PC-3 (cell line): ENCODE results near the gene RNU5D-1. TPM values are rescaled to one million over a fixed set of nuclear protein-coding genes. Genes with fewer than 3 reads are reported as not detected.

Experiments used
- ATAC-seq: fragments of 200-7000 bp; cut with Tn5 transposase; 2 replicates; pipeline ENCODE4 v1.9.1; 2020; ENCODE audit warnings: mild to moderate bottlenecking, moderate library complexity
- BruUV-seq: library from RNA; stranded (reverse); fragments of 400-500 nt; replicated peaks from 2 replicates; lab custom pipeline; 2021; lab: Mats Ljungman, UMichigan
- CTCF ChIA-PET: fragments of 300-600 bp; sonication (Branson Sonifier 250); formaldehyde crosslinking; loops from one replicate; lab custom pipeline; 2022; ENCODE audit warnings: antibody characterized with exemption; lab: Charles Lee
- POLR2A ChIA-PET: fragments of 300-600 bp; sonication (Branson Sonifier 250); formaldehyde crosslinking; loops from one replicate; lab custom pipeline; 2022; ENCODE audit warnings: antibody characterized with exemption; ENCODE audit not compliant: unreplicated experiment; lab: Charles Lee
- DNase-seq: peaks from one replicate; pipeline ENCODE4 v3.0.0-alpha.2; 2015
- H2AFZ ChIP-seq: fragments of 300-600 bp; sonication (generic); 2 replicates; pipeline ENCODE4 v1.6.0; 2016; ENCODE audit warnings: antibody characterized with exemption, low read length
- H3F3A ChIP-seq: fragments of 300-600 bp; sonication (generic); one replicate; pipeline ENCODE4 v1.6.0; 2017; ENCODE audit warnings: antibody characterized with exemption, low read length, control low read depth, mild to moderate bottlenecking; ENCODE audit not compliant: unreplicated experiment
- H3K27ac ChIP-seq: fragments of 300-600 bp; sonication (generic); 2 replicates; pipeline ENCODE4 v1.5.1; 2016; ENCODE audit warnings: mild to moderate bottlenecking, low read length
- H3K27me3 ChIP-seq: fragments of 300-600 bp; sonication (generic); 2 replicates; pipeline ENCODE4 v1.6.1; 2016; ENCODE audit warnings: low read length, mixed read lengths
- H3K36me3 ChIP-seq: fragments of 300-600 bp; sonication (generic); 2 replicates; pipeline ENCODE4 v1.6.1; 2016; ENCODE audit warnings: low read depth, mixed run types, low read length, mixed read lengths
- H3K4me1 ChIP-seq: fragments of 300-600 bp; sonication (generic); 2 replicates; pipeline ENCODE4 v1.5.1; 2016; ENCODE audit warnings: low read length; ENCODE audit not compliant: insufficient read depth
- H3K4me2 ChIP-seq: fragments of 300-600 bp; sonication (generic); 2 replicates; pipeline ENCODE4 v1.6.0; 2016; ENCODE audit warnings: low read length
- H3K4me3 ChIP-seq: fragments of 300-600 bp; sonication (generic); 2 replicates; pipeline ENCODE4 v1.5.1; 2016; ENCODE audit warnings: mild to moderate bottlenecking, low read length, mixed read lengths
- H3K79me2 ChIP-seq: fragments of 300-600 bp; sonication (generic); 2 replicates; pipeline ENCODE4 v1.6.1; 2017; ENCODE audit warnings: low read length, mixed read lengths
- H3K9ac ChIP-seq: fragments of 300-600 bp; sonication (generic); 2 replicates; pipeline ENCODE4 v1.6.0; 2016; ENCODE audit warnings: mild to moderate bottlenecking, low read length
- H3K9me2 ChIP-seq: fragments of 300-600 bp; sonication (generic); replicated peaks from 2 replicates; pipeline ENCODE4 v1.6.1; 2016; ENCODE audit warnings: mixed run types, low read length, mixed read lengths
- H3K9me3 ChIP-seq: fragments of 300-600 bp; sonication (generic); 2 replicates; pipeline ENCODE4 v1.6.1; 2016; ENCODE audit warnings: low read length, mixed read lengths
- H4K20me1 ChIP-seq: fragments of 300-600 bp; sonication (generic); 2 replicates; pipeline ENCODE4 v1.6.1; 2016; ENCODE audit warnings: low read length, mixed read lengths
- CTCF ChIP-seq: fragments of 300-600 bp; sonication (generic); conservative IDR thresholded peaks from 2 replicates; pipeline ENCODE4 v1.5.1; 2017; ENCODE audit warnings: antibody characterized with exemption, low read depth, mild to moderate bottlenecking, low read length
- EZH2 ChIP-seq: fragments of 300-600 bp; sonication (generic); IDR thresholded peaks from one replicate; pipeline ENCODE4 v1.6.1; 2017; ENCODE audit warnings: antibody characterized with exemption, mild to moderate bottlenecking, low read length; ENCODE audit not compliant: unreplicated experiment
- EZH2phosphoT487 ChIP-seq: fragments of 300-600 bp; sonication (generic); IDR thresholded peaks from 2 replicates; pipeline ENCODE4 v1.6.1; 2018; ENCODE audit warnings: mild to moderate bottlenecking, antibody characterized with exemption, low read length, borderline replicate concordance
- intact Hi-C: fragments of 100-400 bp; cut with micrococcal nuclease; formaldehyde crosslinking; loops from 2 replicates; pipeline ENCODE4 v1.9.0; 2023
- total RNA-seq: library from RNA; depleted of rRNA; stranded (reverse); fragments of >200 nt; gene quantifications from 2 replicates; pipeline ENCODE4 v1.2.3, GENCODE V29; 2014

RNU5D-1 gene
- total RNA-seq, 1 experiment from 2014 or later, result not detected

- Histone ChIP-seq H3K79me2 (no peaks in the 10 kb centered on the region), H3K27ac (no peak overlapping the region), H3K27me3 (no peaks in the 10 kb centered on the region), H3K9me2 (no peaks in the 10 kb centered on the region), H3K36me3 (peaks cover 73% of the 10 kb centered on the region), H3K4me1 (no peaks in the 10 kb centered on the region), H3K9ac (no peak overlapping the region), H4K20me1 (no peaks in the 10 kb centered on the region), H2AFZ (no peak overlapping the region), H3K9me3 (no peaks in the 10 kb centered on the region), H3F3A (no peaks in the 10 kb centered on the region), H3K4me2 (no peak overlapping the region), H3K4me3 (no peak overlapping the region)
- ChIA-PET CTCF (no interaction called here), POLR2A (no interaction called here)
- TF ChIP-seq CTCF (no peak), EZH2 (no peak), EZH2phosphoT487 (no peak)
- no TSS peak for BruUV-seq
- DNase-seq (no peak), ATAC-seq (no peak)
- intact Hi-C loops, result no loop called here
These were observed 29.9 kb upstream of the RNU5D-1 start for GRCh38 chr1:44760876-44761275.

GRCh38 chr1:44759077-44759476 lies 28.1 kb upstream of the RNU5D-1 start:
- CTCF ChIA-PET, result no interaction called here
- Histone ChIP-seq H3K36me3 (peaks cover 85% of the 10 kb centered on the region), H3K9me2 (no peaks in the 10 kb centered on the region), H3K4me1 (no peaks in the 10 kb centered on the region), H3K79me2 (no peaks in the 10 kb centered on the region), H3K9me3 (no peaks in the 10 kb centered on the region), H2AFZ (no peak overlapping the region), H4K20me1 (no peaks in the 10 kb centered on the region), H3K9ac (no peak overlapping the region), H3K27ac (no peak overlapping the region), H3K27me3 (no peaks in the 10 kb centered on the region), H3F3A (no peaks in the 10 kb centered on the region), H3K4me2 (no peak overlapping the region), H3K4me3 (no peak overlapping the region)
- no peak for ATAC-seq
- POLR2A ChIA-PET, result no interaction called here
- no peak for DNase-seq
- intact Hi-C loops, result no loop called here
- TF ChIP-seq EZH2 (no peak), EZH2phosphoT487 (no peak), CTCF (no peak)
- no TSS peak for BruUV-seq

GRCh38 chr1:44757420-44757819 lies 26.4 kb upstream of the RNU5D-1 start:
- Histone ChIP-seq H3K9ac (no peak overlapping the region), H4K20me1 (no peaks in the 10 kb centered on the region), H3F3A (no peaks in the 10 kb centered on the region), H3K4me3 (no peak overlapping the region), H3K4me1 (no peaks in the 10 kb centered on the region), H3K9me2 (no peaks in the 10 kb centered on the region), H3K4me2 (no peak overlapping the region), H3K27me3 (no peaks in the 10 kb centered on the region), H3K79me2 (no peaks in the 10 kb centered on the region), H3K9me3 (no peaks in the 10 kb centered on the region), H3K36me3 (peaks cover 83% of the 10 kb centered on the region), H2AFZ (no peak overlapping the region), H3K27ac (no peak overlapping the region)
- no peak for TF ChIP-seq EZH2
- no peak for TF ChIP-seq EZH2phosphoT487
- no peak for TF ChIP-seq CTCF
- POLR2A ChIA-PET, result no interaction called here
- CTCF ChIA-PET, result no interaction called here
- intact Hi-C loops, result no loop called here
- no TSS peak for BruUV-seq
- no peak for ATAC-seq
- DNase-seq, result no peak
